Measurements from ENCODE around the gene EXOSC5.

EXOSC5 gene

GRCh38 chr19:41413947-41414346, 16.8 kb upstream of the EXOSC5 start:
- H4K20me1 ChIP-seq (ENCODE audit: low read depth, low read length), result no peaks in the 10 kb centered on the region
- no peaks in the 10 kb centered on the region for H3K36me3 ChIP-seq (ENCODE audit: low read length)
- H3K4me3 ChIP-seq (ENCODE audit: insufficient read depth, low read length, poor library complexity, severe bottlenecking), result no peak overlapping the region
- H3K9ac ChIP-seq (ENCODE audit: low read length), result no peak overlapping the region
- H3K9me2 ChIP-seq (replicated peaks; ENCODE audit: insufficient read depth, low read length), result no peaks in the 10 kb centered on the region
- H3K27me3 ChIP-seq (ENCODE audit: low read length), result no peaks in the 10 kb centered on the region
- H3F3A ChIP-seq (ENCODE audit: insufficient read depth), result no peaks in the 10 kb centered on the region
- no peak overlapping the region for H3K27ac ChIP-seq (ENCODE audit: low read depth, low read length)
- no peaks in the 10 kb centered on the region for H3K9me3 ChIP-seq (ENCODE audit: insufficient read depth, low read length)
- no peaks in the 10 kb centered on the region for H3K79me2 ChIP-seq (ENCODE audit: insufficient read depth, low read length)
- no peak overlapping the region for H3K4me2 ChIP-seq (ENCODE audit: low read depth, low read length, poor library complexity, severe bottlenecking)
- no peak overlapping the region for H2AFZ ChIP-seq (ENCODE audit: low read depth, low read length, severe bottlenecking)
- no peak for TF ChIP-seq EZH2phosphoT487 (conservative IDR thresholded peaks at IDR 0.05; ENCODE audit: low read length)
- TF ChIP-seq, protein P1, sequence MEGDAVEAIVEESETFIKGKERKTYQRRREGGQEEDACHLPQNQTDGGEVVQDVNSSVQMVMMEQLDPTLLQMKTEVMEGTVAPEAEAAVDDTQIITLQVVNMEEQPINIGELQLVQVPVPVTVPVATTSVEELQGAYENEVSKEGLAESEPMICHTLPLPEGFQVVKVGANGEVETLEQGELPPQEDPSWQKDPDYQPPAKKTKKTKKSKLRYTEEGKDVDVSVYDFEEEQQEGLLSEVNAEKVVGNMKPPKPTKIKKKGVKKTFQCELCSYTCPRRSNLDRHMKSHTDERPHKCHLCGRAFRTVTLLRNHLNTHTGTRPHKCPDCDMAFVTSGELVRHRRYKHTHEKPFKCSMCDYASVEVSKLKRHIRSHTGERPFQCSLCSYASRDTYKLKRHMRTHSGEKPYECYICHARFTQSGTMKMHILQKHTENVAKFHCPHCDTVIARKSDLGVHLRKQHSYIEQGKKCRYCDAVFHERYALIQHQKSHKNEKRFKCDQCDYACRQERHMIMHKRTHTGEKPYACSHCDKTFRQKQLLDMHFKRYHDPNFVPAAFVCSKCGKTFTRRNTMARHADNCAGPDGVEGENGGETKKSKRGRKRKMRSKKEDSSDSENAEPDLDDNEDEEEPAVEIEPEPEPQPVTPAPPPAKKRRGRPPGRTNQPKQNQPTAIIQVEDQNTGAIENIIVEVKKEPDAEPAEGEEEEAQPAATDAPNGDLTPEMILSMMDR (IDR thresholded peaks at IDR 0.05; ENCODE audit: insufficient read depth, low read length, poor library complexity, severe bottlenecking), result no peak

DNA sequence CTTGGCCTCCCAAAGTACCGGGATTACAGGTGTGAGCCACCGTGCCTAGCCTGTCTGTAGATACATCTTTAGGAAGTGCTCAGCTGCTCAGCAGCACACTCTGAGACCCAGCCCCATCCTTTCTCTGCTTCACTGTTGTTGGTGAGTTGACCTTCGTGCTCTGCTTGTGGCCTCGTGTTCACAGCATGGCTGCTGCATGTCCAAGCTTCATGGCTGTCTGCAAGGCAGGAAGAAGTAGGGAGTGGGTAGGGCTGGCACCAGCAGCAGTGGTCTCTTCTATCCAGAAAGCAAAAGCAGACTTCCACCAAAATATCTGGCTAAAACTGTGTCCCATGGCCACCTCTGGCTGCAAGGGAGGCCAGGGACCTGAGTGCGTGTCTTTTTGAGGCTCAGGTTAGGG, 15.8 kb upstream of the EXOSC5 start:
- Histone ChIP-seq H3K4me3 (ENCODE audit: insufficient read depth, low read length, poor library complexity, severe bottlenecking) (no peak overlapping the region), H3K36me3 (ENCODE audit: low read length) (no peaks in the 10 kb centered on the region), H2AFZ (ENCODE audit: low read depth, low read length, severe bottlenecking) (no peak overlapping the region), H3K27me3 (ENCODE audit: low read length) (no peaks in the 10 kb centered on the region), H3K79me2 (ENCODE audit: insufficient read depth, low read length) (no peaks in the 10 kb centered on the region), H3K4me2 (ENCODE audit: low read depth, low read length, poor library complexity, severe bottlenecking) (no peak overlapping the region), H3K9ac (ENCODE audit: low read length) (no peak overlapping the region), H3K9me2 (replicated peaks; ENCODE audit: insufficient read depth, low read length) (no peaks in the 10 kb centered on the region), H3K27ac (ENCODE audit: low read depth, low read length) (no peak overlapping the region), H3K9me3 (ENCODE audit: insufficient read depth, low read length) (no peaks in the 10 kb centered on the region), H3F3A (ENCODE audit: insufficient read depth) (no peaks in the 10 kb centered on the region), H4K20me1 (ENCODE audit: low read depth, low read length) (no peaks in the 10 kb centered on the region)
- TF ChIP-seq, protein P1 (IDR thresholded peaks at IDR 0.05; ENCODE audit: insufficient read depth, low read length, poor library complexity, severe bottlenecking), result no peak
- TF ChIP-seq EZH2phosphoT487 (conservative IDR thresholded peaks at IDR 0.05; ENCODE audit: low read length), result no peak

- H3K4me3 ChIP-seq (ENCODE audit: insufficient read depth, low read length, poor library complexity, severe bottlenecking), result no peak overlapping the region
- no peak overlapping the region for H3K9ac ChIP-seq (ENCODE audit: low read length)
- no peaks in the 10 kb centered on the region for H3K27me3 ChIP-seq (ENCODE audit: low read length)
- H3K9me2 ChIP-seq (replicated peaks; ENCODE audit: insufficient read depth, low read length), result no peaks in the 10 kb centered on the region
- no peaks in the 10 kb centered on the region for H3K79me2 ChIP-seq (ENCODE audit: insufficient read depth, low read length)
- no peak overlapping the region for H2AFZ ChIP-seq (ENCODE audit: low read depth, low read length, severe bottlenecking)
- no peaks in the 10 kb centered on the region for H4K20me1 ChIP-seq (ENCODE audit: low read depth, low read length)
- no peaks in the 10 kb centered on the region for H3F3A ChIP-seq (ENCODE audit: insufficient read depth)
- no peak overlapping the region for H3K27ac ChIP-seq (ENCODE audit: low read depth, low read length)
- H3K4me2 ChIP-seq (ENCODE audit: low read depth, low read length, poor library complexity, severe bottlenecking), result no peak overlapping the region
- H3K9me3 ChIP-seq (ENCODE audit: insufficient read depth, low read length), result no peaks in the 10 kb centered on the region
- TF ChIP-seq, protein P1 (IDR thresholded peaks at IDR 0.05; ENCODE audit: insufficient read depth, low read length, poor library complexity, severe bottlenecking), result no peak
- TF ChIP-seq EZH2phosphoT487 (conservative IDR thresholded peaks at IDR 0.05; ENCODE audit: low read length), result no peak
- no peaks in the 10 kb centered on the region for H3K36me3 ChIP-seq (ENCODE audit: low read length)
These were observed 14.8 kb upstream of the EXOSC5 start for GRCh38 chr19:41411968-41412265.

Measured in SU-DHL-6 (cell line).